Measurements from ENCODE around the gene CEMIP.

GRCh38 chr15:80750575-80750974 lies 28.6 kb upstream of the CEMIP start:
- TF ChIP-seq CTCF (IDR thresholded peaks at IDR 0.05; ENCODE audit: poor library complexity) (no peak), EZH2 (IDR thresholded peaks at IDR 0.05; ENCODE audit: borderline replicate concordance) (no peak)
